Keratinocyte (primary cell): ENCODE measurements around the gene AOPEP. TPM values are rescaled to one million over a fixed set of nuclear protein-coding genes. Genes with fewer than 3 reads are reported as not detected.

Experiments
- DNase-seq: peaks from one replicate; pipeline ENCODE4 v3.0.0-alpha.2; 2011; ENCODE audit warnings: low read depth, missing footprints, low spot score
- FAIRE-seq: peaks from 2 replicates; lab custom pipeline; 2011; peaks lifted over from hg19 to GRCh38; lab: Jason Lieb, UNC
- H2AFZ ChIP-seq: 2 replicates; pipeline ENCODE4 v1.6.0; 2012; ENCODE audit warnings: low read length, control low read depth, inconsistent platforms; ENCODE audit not compliant: control insufficient read depth
- H3K27ac ChIP-seq: 2 replicates; pipeline ENCODE4 v1.5.1; 2011; ENCODE audit warnings: low read length; ENCODE audit not compliant: control insufficient read depth, insufficient read depth
- H3K27me3 ChIP-seq: 3 replicates; pipeline ENCODE4 v1.6.0; 2011; ENCODE audit warnings: low read length; ENCODE audit not compliant: control insufficient read depth, insufficient read depth; ENCODE audit errors: extremely low read depth
- H3K36me3 ChIP-seq, 2 experiments: 2 replicates in 1 of 2; 3 replicates in 1 of 2; pipeline ENCODE4 v1.5.1; 2011; ENCODE audit warnings: low read length in 2 of 2, mild to moderate bottlenecking in 1 of 2; ENCODE audit not compliant: control insufficient read depth in 2 of 2, insufficient read depth in 2 of 2; ENCODE audit errors: extremely low read depth in 1 of 2
- H3K4me1 ChIP-seq: 3 replicates; pipeline ENCODE4 v1.5.1; 2011; ENCODE audit warnings: low read length; ENCODE audit not compliant: control insufficient read depth, insufficient read depth; ENCODE audit errors: extremely low read depth
- H3K4me2 ChIP-seq: 3 replicates; pipeline ENCODE4 v1.6.0; 2011; ENCODE audit warnings: low read depth, low read length; ENCODE audit not compliant: control insufficient read depth, insufficient read depth; ENCODE audit errors: extremely low read depth
- H3K4me3 ChIP-seq, 3 experiments: fragments of 200-600 bp in 1 of 3; sonication (generic) in 1 of 3; 2 replicates in 2 of 3; 3 replicates in 1 of 3; pipeline ENCODE4 v1.5.1; 2011 to 2016; ENCODE audit warnings: low read length in 3 of 3, mild to moderate bottlenecking in 3 of 3, control low read depth in 2 of 3, inconsistent platforms in 1 of 3, low read depth in 1 of 3, mixed read lengths in 1 of 3, mixed run types in 1 of 3, moderate library complexity in 1 of 3; ENCODE audit not compliant: control insufficient read depth in 2 of 3, insufficient read depth in 2 of 3; ENCODE audit errors: extremely low read depth in 1 of 3
- H3K79me2 ChIP-seq: 2 replicates; pipeline ENCODE4 v1.6.0; 2012; ENCODE audit warnings: low read length; ENCODE audit not compliant: control insufficient read depth, insufficient read depth
- H3K9ac ChIP-seq: 3 replicates; pipeline ENCODE4 v1.6.0; 2011; ENCODE audit warnings: low read length; ENCODE audit not compliant: control insufficient read depth, insufficient read depth; ENCODE audit errors: extremely low read depth
- H3K9me1 ChIP-seq: 3 replicates; pipeline ENCODE4 v1.6.0; 2011; ENCODE audit warnings: low read length; ENCODE audit not compliant: control insufficient read depth, insufficient read depth; ENCODE audit errors: extremely low read depth
- H3K9me3 ChIP-seq: 2 replicates; pipeline ENCODE4 v1.5.1; 2012; ENCODE audit warnings: low read depth, low read length; ENCODE audit not compliant: control insufficient read depth
- H4K20me1 ChIP-seq: 3 replicates; pipeline ENCODE4 v1.6.0; 2011; ENCODE audit warnings: low read length; ENCODE audit not compliant: control insufficient read depth, insufficient read depth; ENCODE audit errors: extremely low read depth
- EZH2 ChIP-seq: IDR thresholded peaks from one replicate; pipeline ENCODE4 v1.6.1; 2012; ENCODE audit warnings: inconsistent platforms, mild to moderate bottlenecking, low read length, moderate library complexity
- dilution Hi-C: fragments of 300-500 bp; cut with MboI; formaldehyde crosslinking; loops from one replicate; pipeline ENCODE4 v1.7.0; 2020; ENCODE audit warnings: low sequenced_read_pairs; ENCODE audit not compliant: extremely low pct_ligation_motif_present
- polyA plus RNA-seq, 5 experiments: library from polyadenylated mRNA; depleted of rRNA in 3 of 5; stranded (reverse) in 3 of 5; stranded (forward) in 1 of 5; unstranded in 1 of 5; fragments of >200 nt; gene quantifications; 1 replicate in 1 of 5; 2 replicates in 3 of 5; 3 replicates in 1 of 5; pipeline versions ENCODE4 v1.2.1 to v1.2.3, GENCODE V29; 2011 to 2012; ENCODE audit warnings: missing spikeins in 2 of 5, low read depth in 1 of 5, low replicate concordance in 1 of 5
- TF ChIP-seq, protein P1 (sequence below), 3 experiments: IDR thresholded peaks in 1 of 3; conservative IDR thresholded peaks in 1 of 3; optimal IDR thresholded peaks in 1 of 3; 2 replicates in 2 of 3; 3 replicates in 1 of 3; pipeline versions ENCODE3 to v1.5.1; 2011; ENCODE audit warnings: low read length in 3 of 3, mild to moderate bottlenecking in 3 of 3, moderate library complexity in 2 of 3, control low read depth in 1 of 3, inconsistent platforms in 1 of 3; ENCODE audit not compliant: insufficient read depth in 2 of 3; ENCODE audit errors: extremely low read depth in 1 of 3

The AOPEP gene
- polyA plus RNA-seq, 1 donor (not counting 4 experiments of a cell fraction or from before 2014, with no cell fraction given) = 27.0 TPM

DNA sequence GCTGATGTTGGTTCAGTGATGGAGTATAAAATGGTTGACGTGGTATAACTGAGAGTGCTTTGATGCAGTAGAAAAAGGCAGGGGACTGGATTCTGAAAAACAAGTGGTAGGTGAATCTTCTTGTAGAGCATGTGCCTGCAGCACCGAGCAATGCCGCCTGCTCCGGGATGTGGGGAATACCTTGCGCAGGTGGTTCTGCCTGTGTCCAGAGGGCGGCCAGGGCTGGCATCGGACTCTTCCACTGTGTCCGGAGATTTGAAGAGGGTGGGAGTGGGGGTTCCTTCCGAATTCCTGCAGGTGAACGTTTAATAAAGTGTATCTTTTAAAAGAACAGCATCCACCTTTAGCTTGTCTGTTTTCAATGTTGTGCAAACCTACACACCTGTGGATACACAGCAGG, 353.0 kb downstream of the AOPEP start:
- no peak for FAIRE-seq
- peaks cover 41 to 55% of the 10 kb centered on the region in 2 experiments for H3K36me3 ChIP-seq
- peaks cover 52% of the 10 kb centered on the region for H3K79me2 ChIP-seq
- H3K9me1 ChIP-seq = no peaks in the 10 kb centered on the region
- no peaks in the 10 kb centered on the region for H4K20me1 ChIP-seq
- no peaks in the 10 kb centered on the region for H3K27me3 ChIP-seq
- dilution Hi-C loops = no loop called here
- no peak overlapping the region for H3K9ac ChIP-seq
- H3K4me2 ChIP-seq = no peak overlapping the region
- TF ChIP-seq EZH2 = no peak
- TF ChIP-seq, protein P1, sequence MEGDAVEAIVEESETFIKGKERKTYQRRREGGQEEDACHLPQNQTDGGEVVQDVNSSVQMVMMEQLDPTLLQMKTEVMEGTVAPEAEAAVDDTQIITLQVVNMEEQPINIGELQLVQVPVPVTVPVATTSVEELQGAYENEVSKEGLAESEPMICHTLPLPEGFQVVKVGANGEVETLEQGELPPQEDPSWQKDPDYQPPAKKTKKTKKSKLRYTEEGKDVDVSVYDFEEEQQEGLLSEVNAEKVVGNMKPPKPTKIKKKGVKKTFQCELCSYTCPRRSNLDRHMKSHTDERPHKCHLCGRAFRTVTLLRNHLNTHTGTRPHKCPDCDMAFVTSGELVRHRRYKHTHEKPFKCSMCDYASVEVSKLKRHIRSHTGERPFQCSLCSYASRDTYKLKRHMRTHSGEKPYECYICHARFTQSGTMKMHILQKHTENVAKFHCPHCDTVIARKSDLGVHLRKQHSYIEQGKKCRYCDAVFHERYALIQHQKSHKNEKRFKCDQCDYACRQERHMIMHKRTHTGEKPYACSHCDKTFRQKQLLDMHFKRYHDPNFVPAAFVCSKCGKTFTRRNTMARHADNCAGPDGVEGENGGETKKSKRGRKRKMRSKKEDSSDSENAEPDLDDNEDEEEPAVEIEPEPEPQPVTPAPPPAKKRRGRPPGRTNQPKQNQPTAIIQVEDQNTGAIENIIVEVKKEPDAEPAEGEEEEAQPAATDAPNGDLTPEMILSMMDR (optimal IDR thresholded peaks at IDR 0.05 in 1 of 3, IDR thresholded peaks at IDR 0.05 in 1 of 3, conservative IDR thresholded peaks at IDR 0.05 in 1 of 3; ENCODE audit: extremely low read depth in 1 of 3, insufficient read depth in 2 of 3, low read length in 3 of 3) = no peak
- no peak for DNase-seq
- no peaks in the 10 kb centered on the region for H3K9me3 ChIP-seq
- no peak overlapping the region for H3K4me3 ChIP-seq
- H3K27ac ChIP-seq = no peak overlapping the region
- H2AFZ ChIP-seq = no peak overlapping the region
- H3K4me1 ChIP-seq = no peaks in the 10 kb centered on the region

DNA sequence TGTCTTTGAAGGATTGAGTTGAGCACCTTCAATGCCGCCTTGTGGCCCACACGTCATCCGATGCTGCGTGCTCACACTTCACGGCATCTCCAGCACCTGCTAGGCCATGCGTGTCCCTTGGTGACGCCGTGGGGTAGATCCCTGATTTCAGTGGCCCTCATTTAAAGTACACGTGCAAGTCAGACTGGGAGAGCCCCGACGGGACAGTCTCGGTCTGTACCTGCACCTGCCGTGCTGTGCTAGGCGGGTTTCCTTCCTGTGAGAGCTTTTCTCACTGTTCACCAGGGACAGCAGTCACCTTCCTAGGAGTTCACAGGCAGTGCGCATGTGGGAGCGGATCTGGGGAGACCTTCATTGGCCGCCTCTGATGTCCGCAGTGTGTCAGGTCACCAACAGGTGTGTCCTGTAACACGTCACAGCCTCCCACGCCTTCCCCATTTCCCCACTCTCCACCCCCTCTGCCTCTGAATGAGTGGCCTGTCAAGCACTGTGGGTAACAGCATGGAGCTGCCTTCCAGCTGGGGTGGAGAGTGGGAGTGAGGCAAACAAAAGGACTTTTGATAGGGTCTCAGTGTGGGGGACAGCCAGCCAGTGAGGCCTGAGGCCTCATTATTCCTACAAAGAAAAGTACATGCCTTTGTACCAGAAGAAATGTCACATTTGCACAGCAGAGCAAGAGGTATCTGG, 354.6 kb downstream of the AOPEP start:
- H3K4me1 ChIP-seq = no peaks in the 10 kb centered on the region
- H3K9me1 ChIP-seq = no peaks in the 10 kb centered on the region
- FAIRE-seq (no peak), DNase-seq (no peak)
- H2AFZ ChIP-seq = no peak overlapping the region
- no peak overlapping the region for H3K4me2 ChIP-seq
- H3K4me3 ChIP-seq = no peak overlapping the region
- H3K79me2 ChIP-seq = peaks cover 37% of the 10 kb centered on the region
- TF ChIP-seq EZH2 = no peak
- TF ChIP-seq, protein P1 (optimal IDR thresholded peaks at IDR 0.05 in 1 of 3, IDR thresholded peaks at IDR 0.05 in 1 of 3, conservative IDR thresholded peaks at IDR 0.05 in 1 of 3; ENCODE audit: extremely low read depth in 1 of 3, insufficient read depth in 2 of 3, low read length in 3 of 3) = no peak
- no peaks in the 10 kb centered on the region for H3K27me3 ChIP-seq
- H3K9me3 ChIP-seq = no peaks in the 10 kb centered on the region
- no peaks in the 10 kb centered on the region for H4K20me1 ChIP-seq
- dilution Hi-C loops = no loop called here
- H3K36me3 ChIP-seq = peaks cover 43 to 53% of the 10 kb centered on the region in 2 experiments
- no peak overlapping the region for H3K9ac ChIP-seq
- H3K27ac ChIP-seq = no peak overlapping the region
